AG04449 (cell line): ENCODE data around the gene GRIN2A.

Source experiments
- CTCF ChIA-PET: fragments of 350-600 bp; formaldehyde crosslinking; extraction: SDS; loops from one replicate; lab custom pipeline; 2021; ENCODE audit warnings: antibody characterized with exemption; lab: Yijun Ruan, JAX
- POLR2A ChIA-PET: fragments of 400-600, 350-600 bp; formaldehyde crosslinking; extraction: SDS; loops from one replicate; lab custom pipeline; 2020; ENCODE audit warnings: antibody characterized with exemption, inconsistent platforms; lab: Yijun Ruan, JAX
- DNase-seq: peaks from one replicate; pipeline ENCODE4 v3.0.0-alpha.2; 2010; ENCODE audit warnings: low read depth, low spot score
- H3K4me3 ChIP-seq: 2 replicates; pipeline ENCODE4 v1.5.1; 2011; ENCODE audit warnings: low read depth, mild to moderate bottlenecking, control low read depth, low read length
- TF ChIP-seq, protein P1 (sequence below): IDR thresholded peaks from one replicate; pipeline ENCODE4 v1.5.1; 2011; ENCODE audit warnings: mild to moderate bottlenecking, moderate library complexity, low read length, control low read depth, inconsistent platforms; ENCODE audit not compliant: insufficient read depth; ENCODE audit errors: missing control alignments

Gene GRIN2A

GRCh38 chr16:10031473-10031872, 150.8 kb downstream of the GRIN2A start:
- ChIA-PET POLR2A (no interaction called here), CTCF (interaction anchor here (1.0 kb wide), 1 partner anchor 149 kb away, joined by 5 read pairs; no protein-coding TSS in a partner anchor)
- no peak overlapping the region for H3K4me3 ChIP-seq
- DNase-seq = no peak
- TF ChIP-seq, protein P1, sequence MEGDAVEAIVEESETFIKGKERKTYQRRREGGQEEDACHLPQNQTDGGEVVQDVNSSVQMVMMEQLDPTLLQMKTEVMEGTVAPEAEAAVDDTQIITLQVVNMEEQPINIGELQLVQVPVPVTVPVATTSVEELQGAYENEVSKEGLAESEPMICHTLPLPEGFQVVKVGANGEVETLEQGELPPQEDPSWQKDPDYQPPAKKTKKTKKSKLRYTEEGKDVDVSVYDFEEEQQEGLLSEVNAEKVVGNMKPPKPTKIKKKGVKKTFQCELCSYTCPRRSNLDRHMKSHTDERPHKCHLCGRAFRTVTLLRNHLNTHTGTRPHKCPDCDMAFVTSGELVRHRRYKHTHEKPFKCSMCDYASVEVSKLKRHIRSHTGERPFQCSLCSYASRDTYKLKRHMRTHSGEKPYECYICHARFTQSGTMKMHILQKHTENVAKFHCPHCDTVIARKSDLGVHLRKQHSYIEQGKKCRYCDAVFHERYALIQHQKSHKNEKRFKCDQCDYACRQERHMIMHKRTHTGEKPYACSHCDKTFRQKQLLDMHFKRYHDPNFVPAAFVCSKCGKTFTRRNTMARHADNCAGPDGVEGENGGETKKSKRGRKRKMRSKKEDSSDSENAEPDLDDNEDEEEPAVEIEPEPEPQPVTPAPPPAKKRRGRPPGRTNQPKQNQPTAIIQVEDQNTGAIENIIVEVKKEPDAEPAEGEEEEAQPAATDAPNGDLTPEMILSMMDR = peak; percentile 59

DNA sequence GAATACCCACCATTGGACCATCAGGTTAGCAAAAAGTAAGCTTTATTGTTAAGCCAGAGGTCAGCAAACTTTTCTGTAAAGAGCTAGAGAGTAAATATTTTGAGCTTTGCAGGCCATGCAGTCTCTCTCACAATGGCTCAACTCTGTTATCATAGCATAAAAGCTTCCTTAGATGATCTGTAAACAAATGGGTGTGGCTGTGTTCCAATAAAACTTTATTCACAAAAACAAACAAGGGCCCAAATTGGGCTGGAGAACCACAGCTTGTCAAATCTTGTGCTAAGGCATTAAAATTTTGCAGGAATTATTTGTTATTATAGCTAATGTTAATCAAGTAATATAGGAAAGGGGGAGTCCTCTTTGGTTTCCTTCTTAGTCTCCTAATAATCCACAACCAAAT, 153.6 kb downstream of the GRIN2A start:
- ChIA-PET CTCF (no interaction called here), POLR2A (no interaction called here)
- no peak for DNase-seq
- H3K4me3 ChIP-seq = no peak overlapping the region
- TF ChIP-seq, protein P1 = no peak

- ChIA-PET POLR2A (no interaction called here), CTCF (no interaction called here)
- TF ChIP-seq, protein P1 = no peak
- no peak for DNase-seq
- no peak overlapping the region for H3K4me3 ChIP-seq
Observed at GRCh38 chr16:10027553-10027952, 154.7 kb downstream of the GRIN2A start.

- POLR2A ChIA-PET = no interaction called here
- CTCF ChIA-PET = interaction anchor here (0.6 kb wide), 1 partner anchor 153 kb away, joined by 3 read pairs; no protein-coding TSS in a partner anchor
- DNase-seq = no peak
- no peak overlapping the region for H3K4me3 ChIP-seq
- TF ChIP-seq, protein P1 = no peak
Observed at GRCh38 chr16:10026593-10026992, 155.6 kb downstream of the GRIN2A start.

DNA sequence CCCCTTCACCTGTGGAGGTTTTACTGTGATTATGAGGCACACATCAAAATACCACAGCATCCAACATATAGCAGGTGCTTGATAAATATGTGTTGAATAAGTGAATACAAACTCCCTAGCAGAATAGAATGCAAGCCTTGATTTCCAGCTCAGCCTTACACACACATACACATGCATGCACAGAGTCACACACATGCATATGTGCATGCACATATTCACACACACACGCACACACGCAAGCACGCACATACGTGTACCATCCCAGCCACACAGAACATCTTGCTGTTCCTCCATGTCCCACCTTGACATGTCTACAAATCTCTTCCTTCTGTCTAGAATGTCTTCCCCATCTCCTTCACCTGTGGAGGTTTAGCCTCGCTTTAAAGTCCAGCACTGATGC, 160.1 kb downstream of the GRIN2A start:
- TF ChIP-seq, protein P1 = no peak
- H3K4me3 ChIP-seq = no peak overlapping the region
- CTCF ChIA-PET = no interaction called here
- POLR2A ChIA-PET = no interaction called here
- no peak for DNase-seq

DNA sequence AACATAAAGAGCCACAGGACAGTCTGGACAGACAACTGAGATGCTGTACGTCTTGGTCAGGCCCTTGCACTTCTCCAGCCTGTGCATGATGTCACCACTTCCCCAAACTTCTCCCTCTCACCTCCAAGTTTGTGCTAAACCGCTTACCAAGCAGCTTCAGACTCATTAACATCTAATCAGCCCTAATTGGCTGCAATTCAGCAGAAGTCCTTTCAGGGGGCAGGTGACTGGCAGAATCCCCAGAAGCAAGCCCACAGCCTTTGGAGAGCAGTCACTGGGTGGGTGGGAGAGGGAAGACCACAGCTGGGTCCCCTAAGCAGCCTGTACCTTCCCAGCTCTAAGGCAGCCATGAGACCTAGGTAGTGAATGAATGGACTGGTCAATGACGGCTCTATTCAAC, 161.4 kb downstream of the GRIN2A start:
- POLR2A ChIA-PET = no interaction called here
- TF ChIP-seq, protein P1 = no peak
- H3K4me3 ChIP-seq = no peak overlapping the region
- DNase-seq = no peak
- CTCF ChIA-PET = interaction anchor here (1.4 kb wide), 1 partner anchor 161 kb away, joined by 3 read pairs; the partner anchor contains the start of gene GRIN2A
